Measurements from ENCODE around the gene TTLL8.

The TTLL8 gene

DNA sequence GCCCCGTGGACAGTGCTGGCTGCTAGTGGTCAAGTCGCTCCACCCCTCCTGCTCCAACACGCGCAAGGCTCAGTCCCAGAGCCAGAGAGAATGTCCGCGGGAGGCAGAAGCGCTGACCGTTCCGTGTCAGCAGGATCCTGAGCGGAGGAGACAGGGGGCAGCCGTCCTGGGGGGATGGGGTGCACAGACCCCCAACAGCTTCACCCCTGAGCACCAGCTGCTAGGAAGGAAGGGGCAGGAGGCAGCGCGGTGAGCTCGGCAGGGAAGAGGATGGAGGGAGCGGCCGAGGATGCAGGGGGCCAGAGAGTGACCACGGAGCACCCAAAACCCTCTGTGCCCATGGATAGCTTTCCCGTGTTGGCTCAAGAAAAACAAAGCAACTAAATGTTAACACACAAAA is 6.4 kb upstream of the TTLL8 start:
- Histone ChIP-seq H3K27ac (ENCODE audit: low read depth, low read length, poor library complexity, severe bottlenecking) (no peak overlapping the region), H4K20me1 (ENCODE audit: insufficient read depth, low read length) (no peaks in the 10 kb centered on the region), H3K9ac (ENCODE audit: low read length) (no peak overlapping the region), H2AFZ (ENCODE audit: low read length) (no peak overlapping the region), H3K9me2 (ENCODE audit: low read depth, low read length) (no peaks in the 10 kb centered on the region), H3K4me1 (ENCODE audit: insufficient read depth, low read length, severe bottlenecking) (peaks cover 15% of the 10 kb centered on the region), H3K79me2 (ENCODE audit: insufficient read depth, low read length) (no peaks in the 10 kb centered on the region), H3K4me3 (ENCODE audit: low read depth, low read length, poor library complexity, severe bottlenecking) (no peak overlapping the region), H3F3A (ENCODE audit: insufficient read depth, low read length) (no peaks in the 10 kb centered on the region), H3K36me3 (ENCODE audit: insufficient read depth, low read length) (no peaks in the 10 kb centered on the region), H3K9me3 (ENCODE audit: low read length) (no peaks in the 10 kb centered on the region), H3K27me3 (ENCODE audit: insufficient read depth, low read length) (no peaks in the 10 kb centered on the region), H3K4me2 (ENCODE audit: low read length) (no peak overlapping the region)
- TF ChIP-seq, protein P1, sequence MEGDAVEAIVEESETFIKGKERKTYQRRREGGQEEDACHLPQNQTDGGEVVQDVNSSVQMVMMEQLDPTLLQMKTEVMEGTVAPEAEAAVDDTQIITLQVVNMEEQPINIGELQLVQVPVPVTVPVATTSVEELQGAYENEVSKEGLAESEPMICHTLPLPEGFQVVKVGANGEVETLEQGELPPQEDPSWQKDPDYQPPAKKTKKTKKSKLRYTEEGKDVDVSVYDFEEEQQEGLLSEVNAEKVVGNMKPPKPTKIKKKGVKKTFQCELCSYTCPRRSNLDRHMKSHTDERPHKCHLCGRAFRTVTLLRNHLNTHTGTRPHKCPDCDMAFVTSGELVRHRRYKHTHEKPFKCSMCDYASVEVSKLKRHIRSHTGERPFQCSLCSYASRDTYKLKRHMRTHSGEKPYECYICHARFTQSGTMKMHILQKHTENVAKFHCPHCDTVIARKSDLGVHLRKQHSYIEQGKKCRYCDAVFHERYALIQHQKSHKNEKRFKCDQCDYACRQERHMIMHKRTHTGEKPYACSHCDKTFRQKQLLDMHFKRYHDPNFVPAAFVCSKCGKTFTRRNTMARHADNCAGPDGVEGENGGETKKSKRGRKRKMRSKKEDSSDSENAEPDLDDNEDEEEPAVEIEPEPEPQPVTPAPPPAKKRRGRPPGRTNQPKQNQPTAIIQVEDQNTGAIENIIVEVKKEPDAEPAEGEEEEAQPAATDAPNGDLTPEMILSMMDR (IDR thresholded peaks at IDR 0.05; ENCODE audit: low read length): no peak
- TF ChIP-seq EZH2 (IDR thresholded peaks at IDR 0.05; ENCODE audit: borderline replicate concordance, low read length): no peak

DNA sequence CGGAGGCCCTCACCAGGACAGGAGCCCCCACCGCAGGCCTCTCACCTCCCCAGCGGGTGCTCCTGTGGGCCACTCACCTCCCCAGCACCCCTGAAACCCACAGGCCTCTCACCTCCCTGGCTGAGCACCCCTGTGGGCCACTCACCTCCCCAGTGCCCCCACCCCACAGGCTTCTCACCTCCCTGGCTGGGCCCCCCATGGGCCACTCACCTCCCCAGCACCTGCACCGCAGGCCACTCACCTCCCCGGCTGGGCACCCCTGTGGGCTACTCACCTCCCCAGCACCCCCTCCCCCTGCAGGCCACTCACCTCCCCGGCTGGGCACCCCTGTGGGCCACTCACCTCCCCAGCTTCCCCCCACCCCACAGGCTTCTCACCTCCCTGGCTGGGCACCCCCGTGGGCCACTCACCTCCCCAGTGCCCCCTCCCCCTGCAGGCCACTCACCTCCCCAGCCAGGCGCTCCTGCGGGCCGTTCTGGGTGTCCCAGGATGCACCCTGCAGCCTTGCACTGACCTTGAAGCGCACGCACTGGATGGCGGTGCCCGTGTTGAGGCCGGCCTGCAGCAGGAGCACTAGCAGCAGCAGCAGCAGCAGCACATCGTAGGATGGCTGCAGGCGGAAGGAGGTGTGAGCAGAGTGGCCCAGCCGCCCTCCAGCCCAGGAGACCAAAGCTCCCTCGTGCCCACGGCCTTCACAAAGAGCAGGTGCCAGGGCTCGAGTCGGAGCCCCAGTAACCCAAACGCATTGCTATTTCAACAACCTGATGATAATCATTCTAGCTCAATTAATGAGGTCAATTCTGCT is 5.7 kb upstream of the TTLL8 start:
- Histone ChIP-seq H2AFZ (ENCODE audit: low read length) (no peak overlapping the region), H3K27me3 (ENCODE audit: insufficient read depth, low read length) (no peaks in the 10 kb centered on the region), H3K4me1 (ENCODE audit: insufficient read depth, low read length, severe bottlenecking) (peaks cover 22% of the 10 kb centered on the region), H3K4me3 (ENCODE audit: low read depth, low read length, poor library complexity, severe bottlenecking) (no peak overlapping the region), H3K9me3 (ENCODE audit: low read length) (no peaks in the 10 kb centered on the region), H3K36me3 (ENCODE audit: insufficient read depth, low read length) (no peaks in the 10 kb centered on the region), H3K9me2 (ENCODE audit: low read depth, low read length) (no peaks in the 10 kb centered on the region), H4K20me1 (ENCODE audit: insufficient read depth, low read length) (no peaks in the 10 kb centered on the region), H3K4me2 (ENCODE audit: low read length) (no peak overlapping the region), H3K27ac (ENCODE audit: low read depth, low read length, poor library complexity, severe bottlenecking) (no peak overlapping the region), H3K79me2 (ENCODE audit: insufficient read depth, low read length) (no peaks in the 10 kb centered on the region), H3K9ac (ENCODE audit: low read length) (no peak overlapping the region), H3F3A (ENCODE audit: insufficient read depth, low read length) (no peaks in the 10 kb centered on the region)
- TF ChIP-seq, protein P1 (IDR thresholded peaks at IDR 0.05; ENCODE audit: low read length): no peak
- TF ChIP-seq EZH2 (IDR thresholded peaks at IDR 0.05; ENCODE audit: borderline replicate concordance, low read length): no peak

DNA sequence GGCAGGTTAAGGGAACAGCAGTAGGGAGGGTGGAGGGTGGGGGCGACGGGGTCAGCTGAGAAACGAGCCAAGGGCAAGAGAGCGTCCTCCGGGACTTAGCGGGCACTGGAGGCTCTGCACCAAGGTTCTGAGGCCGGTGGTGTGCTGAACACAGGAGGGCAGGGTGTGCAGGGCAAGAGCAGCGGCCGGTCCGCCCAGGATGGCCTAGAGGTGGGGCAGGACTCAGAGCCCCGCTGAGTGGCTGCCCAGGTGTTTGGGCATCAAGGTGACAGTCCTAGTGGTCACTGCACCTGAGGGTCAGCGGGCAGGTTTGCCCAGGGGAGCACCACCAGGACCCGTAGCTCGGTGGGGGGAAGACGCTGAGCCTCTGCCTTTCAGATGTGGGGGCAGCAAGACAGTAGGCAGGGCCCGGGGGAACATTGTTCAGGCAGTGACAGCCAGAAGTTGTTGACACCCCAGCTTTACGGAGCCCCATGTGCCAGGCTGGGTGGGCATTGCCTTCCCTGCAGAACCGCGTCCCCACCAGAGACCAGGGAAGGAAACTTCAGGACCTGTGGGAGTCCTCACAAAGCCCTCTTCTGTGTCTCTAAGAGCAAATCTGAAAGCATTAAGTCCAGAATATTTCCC is 4.5 kb upstream of the TTLL8 start:
- Histone ChIP-seq H3F3A (ENCODE audit: insufficient read depth, low read length) (no peaks in the 10 kb centered on the region), H3K4me3 (ENCODE audit: low read depth, low read length, poor library complexity, severe bottlenecking) (no peak overlapping the region), H3K4me1 (ENCODE audit: insufficient read depth, low read length, severe bottlenecking) (peaks cover 25% of the 10 kb centered on the region), H3K4me2 (ENCODE audit: low read length) (no peak overlapping the region), H3K27me3 (ENCODE audit: insufficient read depth, low read length) (no peaks in the 10 kb centered on the region), H4K20me1 (ENCODE audit: insufficient read depth, low read length) (no peaks in the 10 kb centered on the region), H3K79me2 (ENCODE audit: insufficient read depth, low read length) (no peaks in the 10 kb centered on the region), H2AFZ (ENCODE audit: low read length) (no peak overlapping the region), H3K9me2 (ENCODE audit: low read depth, low read length) (no peaks in the 10 kb centered on the region), H3K9me3 (ENCODE audit: low read length) (no peaks in the 10 kb centered on the region), H3K36me3 (ENCODE audit: insufficient read depth, low read length) (no peaks in the 10 kb centered on the region), H3K27ac (ENCODE audit: low read depth, low read length, poor library complexity, severe bottlenecking) (no peak overlapping the region), H3K9ac (ENCODE audit: low read length) (no peak overlapping the region)
- TF ChIP-seq EZH2 (IDR thresholded peaks at IDR 0.05; ENCODE audit: borderline replicate concordance, low read length): no peak
- TF ChIP-seq, protein P1 (IDR thresholded peaks at IDR 0.05; ENCODE audit: low read length): no peak

All from OCI-LY1 (cell line).